Activated naive CD4-positive, alpha-beta T cell treated with anti-CD3 and anti-CD28 coated beads, Interleukin-2, amount 50 U/mL, for 16 hours (primary cell): Measurements from ENCODE around the gene MUC15.
"Not testable (repeated sequence)": the region's sequence is repeated elsewhere in the genome, so short reads cannot be mapped to it uniquely, and the experiment has no call there.

Source experiments
- DNase-seq: peaks from one replicate; pipeline ENCODE4 v3.0.0-alpha.2; 2020

The MUC15 gene, protein sequence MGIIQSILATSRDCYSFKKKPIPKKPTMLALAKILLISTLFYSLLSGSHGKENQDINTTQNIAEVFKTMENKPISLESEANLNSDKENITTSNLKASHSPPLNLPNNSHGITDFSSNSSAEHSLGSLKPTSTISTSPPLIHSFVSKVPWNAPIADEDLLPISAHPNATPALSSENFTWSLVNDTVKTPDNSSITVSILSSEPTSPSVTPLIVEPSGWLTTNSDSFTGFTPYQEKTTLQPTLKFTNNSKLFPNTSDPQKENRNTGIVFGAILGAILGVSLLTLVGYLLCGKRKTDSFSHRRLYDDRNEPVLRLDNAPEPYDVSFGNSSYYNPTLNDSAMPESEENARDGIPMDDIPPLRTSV

DNA sequence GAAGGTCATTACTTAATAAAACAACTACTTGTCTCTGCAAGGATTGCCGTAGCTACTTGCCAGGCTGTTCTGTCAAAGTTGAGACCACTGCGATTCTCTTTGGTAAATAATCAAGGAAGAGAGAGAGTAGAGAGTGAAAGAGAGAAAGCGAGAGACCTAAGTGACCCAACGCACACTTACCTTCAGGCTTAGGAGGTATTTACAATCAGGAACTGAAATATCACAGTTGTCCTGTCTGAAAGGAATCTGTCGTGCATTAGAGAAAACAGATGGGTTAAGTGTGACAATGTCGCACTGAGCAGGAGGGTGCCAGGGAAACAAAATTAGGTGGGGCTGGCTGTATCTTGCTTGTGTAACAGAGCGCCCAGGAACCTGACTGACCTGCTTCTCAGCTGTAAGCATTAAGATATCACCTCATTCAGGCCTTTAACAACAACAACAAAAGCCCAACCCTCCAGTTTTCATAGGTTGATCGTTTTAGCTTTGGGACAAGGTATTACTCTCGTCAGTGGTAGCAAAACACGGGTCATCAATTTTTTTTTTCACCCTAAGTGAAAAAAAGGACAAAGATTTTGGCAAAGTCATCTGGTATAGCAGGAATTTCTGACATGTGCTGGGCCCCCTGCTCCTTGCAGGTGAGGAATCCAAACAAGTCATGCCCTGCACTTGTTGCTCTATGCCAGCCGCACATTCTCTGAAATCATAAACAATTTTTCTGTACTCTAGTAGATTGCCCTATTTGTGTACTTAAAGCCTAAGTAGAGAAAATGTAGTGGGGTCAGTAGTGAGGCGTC is at the start of gene MUC15:
TSS of gene MUC15 (minus strand) at position 403 of the 794 bp plus-strand sequence. CDS start 5,169 bp downstream, outside the sequence.
- DNase-seq, result no peak

DNA sequence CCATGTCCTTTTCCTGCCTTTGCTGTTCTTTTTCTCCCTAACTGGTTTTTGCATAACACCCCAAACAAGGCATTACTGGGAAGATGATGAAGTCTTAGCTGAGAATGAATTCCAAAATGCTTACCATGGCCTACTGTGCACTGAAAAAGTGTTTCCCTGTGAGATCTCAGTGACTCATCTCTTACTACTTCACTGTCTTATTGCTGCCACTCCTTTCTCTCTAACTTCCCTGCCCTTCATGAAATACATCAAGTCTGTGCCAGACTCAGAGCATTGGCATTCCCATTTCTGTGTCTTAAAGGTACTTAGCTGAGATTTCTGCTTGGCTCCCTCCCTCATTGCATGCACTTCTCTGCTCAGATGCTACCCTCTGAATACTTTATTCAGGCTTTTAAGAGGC is 49.1 kb upstream of the MUC15 start:
- DNase-seq, result no peak

DNA sequence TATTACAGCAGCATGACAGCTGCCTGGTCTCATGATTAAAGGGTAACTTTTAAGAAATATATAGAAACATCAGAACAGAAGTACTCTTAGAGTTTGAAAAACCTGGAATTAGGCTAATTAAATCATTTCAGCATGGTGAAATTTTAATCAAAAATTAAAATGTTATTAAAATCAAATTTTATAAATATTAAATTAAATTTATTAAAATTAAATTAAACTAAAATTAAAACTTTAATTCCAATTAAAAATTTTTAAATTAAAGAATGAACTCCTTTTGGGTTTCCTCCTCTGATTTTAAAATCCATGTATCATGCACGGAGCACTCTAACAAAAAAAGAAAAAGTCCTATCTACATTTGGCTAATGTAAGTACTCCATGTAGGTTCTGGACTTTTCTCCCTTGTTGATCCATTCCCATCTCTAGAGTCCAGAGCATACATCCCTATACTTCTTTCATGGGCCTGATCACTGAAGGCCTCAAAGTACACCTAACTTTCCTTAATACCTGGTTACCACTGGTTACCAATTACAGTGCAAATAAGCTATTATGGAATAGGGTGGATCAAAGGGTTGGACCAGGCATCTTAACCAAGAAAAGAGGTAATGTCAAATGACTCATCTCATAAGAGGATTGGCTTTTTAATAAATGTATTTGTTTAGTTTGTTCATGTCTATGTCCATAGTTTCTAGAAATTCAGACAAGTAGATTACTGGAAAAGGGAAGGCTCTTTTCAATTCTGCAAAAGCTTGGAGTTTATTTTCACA is 48.4 kb upstream of the MUC15 start:
- no peak for DNase-seq

DNA sequence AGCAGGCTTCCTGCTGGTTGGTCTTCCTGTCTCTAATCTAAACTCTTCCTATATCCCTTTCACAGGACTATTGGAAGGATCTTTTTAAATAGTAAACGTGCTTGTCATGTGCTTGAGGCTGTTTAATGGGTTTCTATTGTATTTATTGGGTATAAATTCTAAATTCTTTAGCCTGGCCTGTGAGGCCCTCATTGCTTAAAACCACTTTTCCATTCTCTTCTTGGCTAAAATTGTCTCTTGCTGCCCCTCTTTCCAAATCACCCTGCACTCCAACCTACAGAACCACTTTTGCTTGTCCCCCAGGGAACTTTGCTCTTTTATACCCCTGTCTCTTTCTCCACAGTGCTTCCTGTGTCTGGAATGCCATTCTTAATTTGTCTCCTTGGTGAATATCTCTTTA is 46.4 kb upstream of the MUC15 start:
- DNase-seq, result no peak

DNA sequence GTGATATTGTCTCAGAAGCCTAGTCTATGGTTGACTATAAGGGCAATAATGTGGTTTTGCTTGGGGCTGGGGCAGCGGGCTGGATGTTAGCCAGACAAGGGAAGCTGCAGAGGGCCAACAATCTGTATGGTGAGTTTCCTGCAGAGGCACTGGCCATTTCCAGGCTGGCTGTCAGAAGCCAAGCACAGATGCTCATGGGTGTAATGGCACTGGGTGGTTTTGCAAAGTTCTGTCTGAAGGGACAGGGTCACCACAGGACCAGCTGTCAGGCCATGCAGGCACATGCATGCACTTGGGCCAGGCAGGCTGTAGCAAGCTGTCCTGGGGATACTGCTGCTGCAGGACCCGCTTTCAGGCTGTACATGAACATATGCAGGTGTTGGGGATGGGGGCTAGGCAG is 41.7 kb upstream of the MUC15 start:
- no peak for DNase-seq

DNA sequence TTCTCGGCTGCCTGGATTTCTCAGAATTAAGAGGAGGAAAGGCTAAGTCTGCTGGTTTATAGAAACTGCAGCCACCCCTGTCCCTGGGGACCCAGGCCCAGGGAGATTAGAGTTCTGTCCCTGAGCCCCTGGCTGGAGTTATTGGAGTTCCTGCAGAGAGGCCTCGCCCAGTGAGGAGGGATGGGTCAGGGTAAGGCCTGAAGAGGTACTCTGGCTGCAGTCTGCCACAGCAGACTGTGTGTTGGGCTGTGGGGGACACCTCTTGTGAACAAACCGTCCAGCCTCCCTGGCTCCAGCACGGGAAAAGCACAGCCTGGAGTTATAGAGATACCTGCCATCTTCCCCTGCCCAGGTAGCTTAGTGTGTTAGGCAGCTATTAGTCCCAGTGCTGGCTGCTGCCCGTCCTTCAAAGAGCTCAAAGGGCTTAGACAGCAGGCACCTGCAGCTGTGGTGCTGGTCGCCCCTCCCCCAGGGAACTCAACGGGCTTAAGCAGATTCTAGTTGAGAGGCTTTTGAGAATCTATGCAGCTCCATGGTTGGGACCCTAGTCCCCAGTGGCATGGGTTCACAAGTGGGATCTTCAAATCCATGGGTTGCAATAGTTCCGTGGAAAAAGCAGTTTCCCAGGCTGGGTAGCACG is 36.6 kb upstream of the MUC15 start:
- no peak for DNase-seq

- DNase-seq, result no peak
These were observed 35.9 kb upstream of the MUC15 start for GRCh38 chr11:26607725-26608506.

GRCh38 chr11:26599876-26600434 is 27.9 kb upstream of the MUC15 start:
- DNase-seq, result no peak

- DNase-seq, result no peak
These were observed 27.4 kb upstream of the MUC15 start for GRCh38 chr11:26599425-26599824.

GRCh38 chr11:26597899-26598298 is 25.8 kb upstream of the MUC15 start:
- DNase-seq, result no peak

GRCh38 chr11:26597049-26597689 is 25.1 kb upstream of the MUC15 start:
- not testable (repeated sequence) for DNase-seq

DNA sequence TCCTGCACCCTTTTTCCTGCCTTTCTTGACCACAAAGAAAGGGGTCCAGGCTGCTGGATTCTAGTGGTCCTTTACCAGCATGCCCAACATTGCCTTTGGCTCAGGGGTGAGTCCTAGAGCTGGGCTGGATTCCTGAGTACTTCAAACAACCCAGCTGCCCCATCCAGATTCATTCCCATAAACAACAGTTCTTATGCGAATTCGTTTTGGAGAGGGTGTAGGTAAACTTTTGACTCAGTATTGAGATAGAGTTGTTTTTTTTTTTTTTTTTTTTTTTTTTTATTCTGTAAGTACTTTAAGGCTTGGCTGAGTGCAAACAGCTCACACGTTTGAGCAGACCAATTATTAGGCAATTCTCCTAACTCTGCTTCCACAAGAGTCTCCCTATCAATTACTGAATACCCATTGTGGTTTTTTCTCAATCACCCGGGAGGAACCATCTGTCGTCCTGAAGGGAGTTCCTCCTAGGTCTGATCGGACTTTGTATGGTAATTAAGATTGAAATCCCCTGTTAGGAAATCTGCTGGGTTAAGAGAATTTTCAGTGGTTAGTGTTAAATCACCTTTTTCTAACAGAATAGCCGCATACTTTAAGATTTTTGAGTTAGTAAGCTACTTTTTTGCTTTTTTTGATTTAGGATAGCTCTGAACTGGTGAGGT is 23.3 kb upstream of the MUC15 start:
- not testable (repeated sequence) for DNase-seq

GRCh38 chr11:26593691-26594090 is 21.6 kb upstream of the MUC15 start:
- no peak for DNase-seq

DNA sequence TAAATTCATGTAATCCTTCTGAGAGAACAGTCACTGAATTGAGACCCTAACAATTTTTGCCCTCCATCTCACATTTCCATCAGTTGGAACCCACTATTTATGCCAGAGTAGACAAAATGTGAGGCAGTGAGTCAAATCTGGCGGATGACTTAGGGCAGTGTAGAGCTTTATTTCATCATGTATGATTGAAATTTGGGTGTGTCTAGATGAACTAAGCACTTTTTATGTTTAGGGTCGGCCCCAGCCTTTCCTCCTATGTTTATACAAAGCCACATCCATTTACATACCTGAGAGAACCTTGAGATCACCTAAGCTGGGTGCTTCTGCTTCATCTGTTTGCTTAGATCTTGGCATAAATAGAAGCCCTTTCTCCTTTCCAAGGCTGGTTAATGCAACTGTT is 15.0 kb upstream of the MUC15 start:
- no peak for DNase-seq

- DNase-seq, result no peak
These were observed 12.8 kb upstream of the MUC15 start for GRCh38 chr11:26584818-26585217.

- no peak for DNase-seq
These were observed 11.5 kb upstream of the MUC15 start for GRCh38 chr11:26583550-26583949.

DNA sequence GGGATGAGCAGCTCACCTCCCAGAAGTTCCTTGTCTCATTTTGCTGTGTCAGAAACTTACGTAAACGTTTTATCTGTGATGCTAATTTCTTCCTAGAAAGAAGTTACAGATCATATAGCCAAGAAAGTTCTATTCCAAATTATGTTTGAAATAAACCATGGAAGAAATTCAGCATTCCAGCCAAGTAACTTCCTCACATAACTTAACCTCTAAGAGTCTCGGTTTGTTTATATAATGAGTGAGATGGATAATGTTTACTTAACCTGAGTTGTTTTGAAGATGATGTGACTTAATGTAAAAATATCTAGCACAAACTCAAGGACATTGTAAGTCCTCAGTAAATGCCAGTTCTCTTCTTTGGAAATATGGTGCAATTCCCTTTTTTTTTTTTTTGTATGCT is 8.9 kb upstream of the MUC15 start:
- no peak for DNase-seq

DNA sequence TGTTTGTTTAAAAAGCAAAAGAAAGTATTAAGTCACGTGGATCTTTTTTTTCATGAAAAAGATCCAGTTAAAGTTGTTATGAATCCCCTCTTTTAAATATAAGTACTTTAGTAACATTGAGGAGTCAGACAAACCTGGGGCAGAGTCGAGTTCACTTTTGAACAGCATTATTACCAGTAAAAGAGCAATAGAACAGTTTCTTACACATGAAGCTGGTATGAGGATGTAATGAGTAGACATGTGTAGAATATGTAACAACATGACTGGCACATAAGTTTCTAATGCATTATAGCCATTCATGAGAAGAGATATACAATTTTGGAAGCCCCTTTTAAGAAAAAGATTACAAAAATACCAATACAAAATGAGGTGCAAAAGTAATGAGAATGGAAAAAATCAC is 7.6 kb upstream of the MUC15 start:
- no peak for DNase-seq

DNA sequence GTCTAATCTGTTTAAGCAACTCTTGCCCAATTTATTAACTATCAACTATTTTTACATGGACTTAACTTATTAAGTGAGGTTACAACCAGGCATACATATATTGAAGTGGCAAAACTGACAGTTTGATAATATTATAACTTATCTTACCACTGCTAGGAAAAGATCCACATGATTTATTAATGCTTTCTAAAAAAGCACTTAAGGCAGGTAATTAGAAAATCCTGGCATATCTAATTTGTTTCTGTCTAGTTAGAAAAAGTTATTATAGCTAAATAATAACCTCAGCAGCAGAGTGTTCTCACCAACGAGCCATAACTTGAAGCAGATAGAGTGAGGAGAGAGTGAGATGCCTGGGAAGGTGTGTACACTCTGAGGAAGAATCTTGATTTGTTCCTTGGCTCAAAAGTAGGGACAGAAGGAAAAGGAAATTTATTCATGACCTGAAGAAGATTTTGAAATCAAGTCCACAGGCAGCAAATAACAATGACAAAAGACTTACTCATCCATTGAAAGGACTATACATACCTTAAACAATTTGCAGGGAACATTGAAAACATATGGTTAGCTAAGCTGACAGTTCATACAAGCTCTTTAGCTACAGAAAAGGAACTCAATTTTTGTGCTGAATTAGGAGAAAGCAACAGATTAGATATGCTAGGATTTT is 7.1 kb upstream of the MUC15 start:
- DNase-seq, result no peak

DNA sequence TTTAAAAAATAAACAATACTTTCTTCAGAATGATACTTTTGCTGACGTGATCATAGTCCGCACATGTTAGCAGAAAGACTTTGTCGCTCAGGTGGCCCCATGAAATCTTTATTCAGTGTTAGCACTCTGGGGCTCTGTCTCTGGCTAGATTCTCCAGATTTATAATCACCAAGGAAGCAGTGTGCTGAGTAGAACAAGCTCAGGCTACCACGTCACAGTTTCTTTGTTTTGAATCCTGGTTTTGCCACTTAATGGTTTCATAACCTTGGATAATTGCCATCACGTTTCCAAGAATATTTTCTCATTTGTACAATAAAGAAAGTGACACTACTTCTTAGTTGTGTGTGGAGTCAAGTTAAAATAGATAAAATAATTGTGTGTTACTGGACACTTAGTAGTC is 3.9 kb upstream of the MUC15 start:
- DNase-seq, result no peak
